Stomach (tissue), 4 donors: ENCODE data around the gene ESYT3.

Source experiments
- POLR2A ChIP-seq, 4 donors: fragments of 450-650 bp; IDR thresholded peaks; one replicate each; pipeline ENCODE4 v1.6.1; 2016; ENCODE audit warnings: antibody characterized with exemption in 4 of 4, control low read depth in 2 of 4, mild to moderate bottlenecking in 1 of 4, moderate library complexity in 1 of 4
- POLR2AphosphoS5 ChIP-seq, 3 donors: sonication (generic); formaldehyde crosslinking; IDR thresholded peaks; one replicate each; pipeline ENCODE4 v1.6.1; 2016; ENCODE audit warnings: antibody characterized with exemption in 3 of 3
- TF ChIP-seq, protein P1 (sequence below), 7 experiments: fragments of 450-650 bp in 4 of 7; fragments of 200-600 bp in 3 of 7; sonication (generic) in 3 of 7; IDR thresholded peaks; one replicate each; pipeline ENCODE4 v1.5.1; 2016 to 2019; ENCODE audit warnings: antibody characterized with exemption in 7 of 7, control low read depth in 2 of 7, mild to moderate bottlenecking in 1 of 7

DNA sequence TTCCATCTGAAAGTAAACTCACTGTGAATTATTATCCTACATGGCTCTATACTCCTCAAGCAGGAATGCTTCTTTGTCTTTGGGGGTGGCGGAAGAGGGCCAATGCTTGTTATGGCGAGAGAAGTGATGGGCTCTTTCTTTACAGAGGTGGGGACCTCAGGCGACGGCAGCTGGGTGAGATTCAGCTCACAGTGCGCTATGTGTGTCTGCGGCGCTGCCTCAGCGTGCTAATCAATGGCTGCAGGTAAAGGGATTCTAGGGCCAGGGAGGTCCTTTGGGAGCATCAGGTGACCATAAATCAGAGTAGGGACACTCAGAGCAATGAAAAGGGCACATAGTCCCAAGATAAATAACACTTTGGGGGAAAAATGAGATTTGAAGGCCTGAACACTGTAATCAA is 39.0 kb downstream of the ESYT3 start:
- TF ChIP-seq POLR2AphosphoS5 (IDR thresholded peaks at IDR 0.05) (no peak), POLR2A (IDR thresholded peaks at IDR 0.05) (no peak)
- TF ChIP-seq, protein P1, sequence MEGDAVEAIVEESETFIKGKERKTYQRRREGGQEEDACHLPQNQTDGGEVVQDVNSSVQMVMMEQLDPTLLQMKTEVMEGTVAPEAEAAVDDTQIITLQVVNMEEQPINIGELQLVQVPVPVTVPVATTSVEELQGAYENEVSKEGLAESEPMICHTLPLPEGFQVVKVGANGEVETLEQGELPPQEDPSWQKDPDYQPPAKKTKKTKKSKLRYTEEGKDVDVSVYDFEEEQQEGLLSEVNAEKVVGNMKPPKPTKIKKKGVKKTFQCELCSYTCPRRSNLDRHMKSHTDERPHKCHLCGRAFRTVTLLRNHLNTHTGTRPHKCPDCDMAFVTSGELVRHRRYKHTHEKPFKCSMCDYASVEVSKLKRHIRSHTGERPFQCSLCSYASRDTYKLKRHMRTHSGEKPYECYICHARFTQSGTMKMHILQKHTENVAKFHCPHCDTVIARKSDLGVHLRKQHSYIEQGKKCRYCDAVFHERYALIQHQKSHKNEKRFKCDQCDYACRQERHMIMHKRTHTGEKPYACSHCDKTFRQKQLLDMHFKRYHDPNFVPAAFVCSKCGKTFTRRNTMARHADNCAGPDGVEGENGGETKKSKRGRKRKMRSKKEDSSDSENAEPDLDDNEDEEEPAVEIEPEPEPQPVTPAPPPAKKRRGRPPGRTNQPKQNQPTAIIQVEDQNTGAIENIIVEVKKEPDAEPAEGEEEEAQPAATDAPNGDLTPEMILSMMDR (IDR thresholded peaks at IDR 0.05) = no peak
